ENCODE measurements around the gene ACP1. TPM values are rescaled to one million over a fixed set of nuclear protein-coding genes. Genes with fewer than 3 reads are reported as not detected.

The ACP1 gene
- total and polyA plus RNA-seq, 10 donors: 58.1 to 103 (median 72.9) TPM

GRCh38 chr2:284896-285492, 20.2 kb downstream of the ACP1 start:
- no peaks in the 10 kb centered on the region for H3K9me3 ChIP-seq
- H3K27ac ChIP-seq: no peak overlapping the region
- H3K4me3 ChIP-seq: no peak overlapping the region
- no peak for DNase-seq
- H3K4me1 ChIP-seq: peaks cover 13 to 41% (median 30%) of the 10 kb centered on the region in 6 donors
- 85 to 90% (median 88%) methylated on average over 13 of the region's 13 CpGs for WGBS, 5 donors
- peaks cover 0 to 43% (median 32%) of the 10 kb centered on the region in 7 donors for H3K27me3 ChIP-seq (replicated peaks in 1 of 7)
- H3K36me3 ChIP-seq: peaks cover 0 to 47% (median 24%) of the 10 kb centered on the region in 6 donors
- no peak for TF ChIP-seq POLR2A (IDR thresholded peaks at IDR 0.05)
- no peak for TF ChIP-seq POLR2AphosphoS5 (IDR thresholded peaks at IDR 0.05)
- no peak for TF ChIP-seq CTCF (IDR thresholded peaks at IDR 0.05 in 8 of 11, conservative IDR thresholded peaks at IDR 0.05 in 3 of 11)
- intact Hi-C loops (cut with DNase I; ENCODE audit: low total_unique reads): no loop called here

GRCh38 chr2:285531-285930, 20.8 kb downstream of the ACP1 start:
- no peak overlapping the region for H3K4me3 ChIP-seq
- DNase-seq: no peak
- 85 to 93% (median 90%) methylated on average over 1 of the region's 1 CpG for WGBS, 5 donors
- intact Hi-C loops (cut with DNase I; ENCODE audit: low total_unique reads): no loop called here
- no peaks in the 10 kb centered on the region for H3K9me3 ChIP-seq
- no peak overlapping the region for H3K27ac ChIP-seq
- TF ChIP-seq POLR2AphosphoS5 (IDR thresholded peaks at IDR 0.05) (no peak), POLR2A (IDR thresholded peaks at IDR 0.05) (no peak), CTCF (IDR thresholded peaks at IDR 0.05 in 8 of 11, conservative IDR thresholded peaks at IDR 0.05 in 3 of 11) (no peak)
- peaks cover 0 to 41% (median 19%) of the 10 kb centered on the region in 6 donors for H3K36me3 ChIP-seq
- peaks cover 13 to 43% (median 33%) of the 10 kb centered on the region in 6 donors for H3K4me1 ChIP-seq
- H3K27me3 ChIP-seq (replicated peaks in 1 of 7): peaks cover 0 to 48% (median 36%) of the 10 kb centered on the region in 7 donors

GRCh38 chr2:286035-286434, 21.3 kb downstream of the ACP1 start:
- intact Hi-C loops (cut with DNase I; ENCODE audit: low total_unique reads): no loop called here
- H3K27me3 ChIP-seq (replicated peaks in 1 of 7): peaks cover 0 to 53% (median 36%) of the 10 kb centered on the region in 7 donors
- no peak overlapping the region for H3K4me3 ChIP-seq
- H3K27ac ChIP-seq: no peak overlapping the region
- DNase-seq: no peak
- peaks cover 0 to 36% (median 14%) of the 10 kb centered on the region in 6 donors for H3K36me3 ChIP-seq
- 85 to 91% (median 89%) methylated on average over 6 of the region's 6 CpGs for WGBS, 5 donors
- H3K4me1 ChIP-seq: peaks cover 13 to 43% (median 33%) of the 10 kb centered on the region in 6 donors
- no peak for TF ChIP-seq POLR2A (IDR thresholded peaks at IDR 0.05)
- TF ChIP-seq POLR2AphosphoS5 (IDR thresholded peaks at IDR 0.05): no peak
- TF ChIP-seq CTCF (IDR thresholded peaks at IDR 0.05 in 8 of 11, conservative IDR thresholded peaks at IDR 0.05 in 3 of 11): no peak
- H3K9me3 ChIP-seq: no peaks in the 10 kb centered on the region

- H3K27me3 ChIP-seq (replicated peaks in 1 of 7): peaks cover 0 to 55% (median 36%) of the 10 kb centered on the region in 7 donors
- intact Hi-C loops (cut with DNase I; ENCODE audit: low total_unique reads): no loop called here
These were observed 22.1 kb downstream of the ACP1 start for GRCh38 chr2:286774-287392.

More at GRCh38 chr2:286774-287392, 22.1 kb downstream of the ACP1 start:
- no peaks in the 10 kb centered on the region for H3K9me3 ChIP-seq
- H3K36me3 ChIP-seq: peaks cover 0 to 28% (median 5%) of the 10 kb centered on the region in 6 donors
- peak overlapping the region in 5 of 8 donors; percentile 58 to 78 (median 65) for H3K27ac ChIP-seq
- TF ChIP-seq POLR2A (IDR thresholded peaks at IDR 0.05) (no peak), CTCF (IDR thresholded peaks at IDR 0.05 in 8 of 11, conservative IDR thresholded peaks at IDR 0.05 in 3 of 11) (no peak), POLR2AphosphoS5 (IDR thresholded peaks at IDR 0.05) (peak in 2 of 3 donors; percentile 13 to 22)
- 24 to 30% (median 28%) methylated on average over 20 of the region's 20 CpGs for WGBS, 5 donors
- DNase-seq: no peak
- peak overlapping the region in 7 of 8 donors; percentile 49 to 70 (median 58) for H3K4me3 ChIP-seq
- H3K4me1 ChIP-seq: peaks cover 13 to 43% (median 33%) of the 10 kb centered on the region in 6 donors
